Psoas muscle (tissue), 8 donors: ENCODE data around the gene CRB1. TPM values are rescaled to one million over a fixed set of nuclear protein-coding genes. Genes with fewer than 3 reads are reported as not detected.

Source experiments
- ATAC-seq, 4 donors: fragments of 200-7000 bp; cut with Tn5 transposase; one replicate each; pipeline ENCODE4 v1.9.1; 2020; ENCODE audit warnings: moderate library complexity in 3 of 4, mild to moderate bottlenecking in 2 of 4
- DNase-seq, 2 donors: peaks; one replicate each; pipeline ENCODE4 v3.0.0-alpha.2; 2020
- H3K27ac ChIP-seq: fragments of 200-600 bp; one replicate; pipeline ENCODE4 v1.8.0; 2022
- H3K27me3 ChIP-seq, 3 donors: fragments of 200-600 bp in 1 of 3; one replicate each; pipeline versions ENCODE4 v1.6.1 to v1.8.0; 2013 to 2022; ENCODE audit warnings: low read length in 2 of 3, mild to moderate bottlenecking in 2 of 3, moderate library complexity in 1 of 3; ENCODE audit not compliant: insufficient read depth in 3 of 3
- H3K36me3 ChIP-seq, 2 donors: fragments of 200-600 bp in 1 of 2; one replicate each; pipeline versions ENCODE4 v1.6.1 to v1.8.0; 2013 to 2022; ENCODE audit warnings: low read depth in 1 of 2, mild to moderate bottlenecking in 1 of 2, moderate library complexity in 1 of 2; ENCODE audit not compliant: insufficient read depth in 1 of 2
- H3K4me1 ChIP-seq: fragments of 200-600 bp; one replicate; pipeline ENCODE4 v1.8.0; 2022
- H3K4me3 ChIP-seq: fragments of 200-600 bp; one replicate; pipeline ENCODE4 v1.8.0; 2022; ENCODE audit warnings: mild to moderate bottlenecking
- H3K9me3 ChIP-seq: fragments of 200-600 bp; one replicate; pipeline ENCODE4 v1.8.0; 2022
- CTCF ChIP-seq: fragments of 200-600 bp; IDR thresholded peaks from one replicate; pipeline ENCODE4 v1.8.0; 2022; ENCODE audit warnings: antibody characterized with exemption
- WGBS, 3 donors: extraction: QIAGEN DNeasy Blood & Tissue Kit; methylation state at CpG; one replicate each; pipeline versions ENCODE4 v1.1.6 to v1.1.7; 2013; 5-methylcytosine and 5-hydroxymethylcytosine counted together
- intact Hi-C, 2 donors: fragments of 100-400 bp; cut with DNase I; formaldehyde crosslinking; loops; one replicate each; pipeline versions ENCODE4 v1.11.0 to v1.14.2; 2022
- polyA plus RNA-seq, 3 donors: library from polyadenylated mRNA; stranded (reverse); fragments of 200-250 nt; gene quantifications; one replicate each; pipeline ENCODE4 v1.2.3, GENCODE V29; 2013
- total RNA-seq, 4 donors: library from RNA; stranded (reverse); fragmentation: NEBNext Ultra II Directional in 2 of 4; extraction: Animal tissue kit (Norgen Biotek cat#: 25700) in 2 of 4; gene quantifications; one replicate each; pipeline versions ENCODE4 v1.2.1 to v1.2.4, GENCODE V29; 2021 to 2023
- donor health status: healthy with polysubstance abuse.
- donor health status: DM: no; HTN: no; CAD: no; lungs with moderate emphysema.
- donor health status: Bipolar disorder and iron deficiency.
- donor health status: healthy.
- donor health status: DM: yes; HTN: yes; CAD: no.
- donor health status: DM: no; HTN: no; CAD: no.
- donor health status: DM: no; HTN: no; CAD: no.
- donor health status: DM: yes; HTN: yes; CAD: no.

CRB1 gene
- total and polyA plus RNA-seq, 7 donors, result 0.06 to 1.3 (median 0.77) TPM

- DNase-seq (no peak), ATAC-seq (no peak)
- no peaks in the 10 kb centered on the region for H3K36me3 ChIP-seq
- WGBS, 3 donors, result 74 to 80% (median 79%) methylated on average over 5 of the region's 5 CpGs
- no peaks in the 10 kb centered on the region for H3K9me3 ChIP-seq
- intact Hi-C loops, result no loop called here
- no peak overlapping the region for H3K4me3 ChIP-seq
- H3K27ac ChIP-seq, result no peak overlapping the region
- TF ChIP-seq CTCF, result no peak
- H3K4me1 ChIP-seq, result no peaks in the 10 kb centered on the region
- no peaks in the 10 kb centered on the region for H3K27me3 ChIP-seq
Observed at GRCh38 chr1:197312163-197312562, 44.1 kb downstream of the CRB1 start.

- DNase-seq, result no peak
- intact Hi-C loops, result no loop called here
- ATAC-seq, result no peak
- Histone ChIP-seq H3K4me3 (no peak overlapping the region), H3K9me3 (no peaks in the 10 kb centered on the region), H3K27me3 (no peaks in the 10 kb centered on the region), H3K27ac (no peak overlapping the region), H3K4me1 (no peaks in the 10 kb centered on the region), H3K36me3 (no peaks in the 10 kb centered on the region)
- TF ChIP-seq CTCF, result no peak
- WGBS, 3 donors, result 69 to 73% (median 73%) methylated on average over 5 of the region's 5 CpGs
Observed at GRCh38 chr1:197313713-197314112, 45.7 kb downstream of the CRB1 start.

- TF ChIP-seq CTCF, result no peak
- H3K27me3 ChIP-seq, result no peaks in the 10 kb centered on the region
- H3K27ac ChIP-seq, result no peak overlapping the region
- no peaks in the 10 kb centered on the region for H3K4me1 ChIP-seq
- H3K4me3 ChIP-seq, result no peak overlapping the region
- H3K9me3 ChIP-seq, result no peaks in the 10 kb centered on the region
- no peak for ATAC-seq
- no peak for DNase-seq
- no peaks in the 10 kb centered on the region for H3K36me3 ChIP-seq
- intact Hi-C loops, result no loop called here
Observed at GRCh38 chr1:197314682-197315081, 46.6 kb downstream of the CRB1 start.

- H3K9me3 ChIP-seq, result no peaks in the 10 kb centered on the region
- DNase-seq (no peak), ATAC-seq (no peak)
- no peaks in the 10 kb centered on the region for H3K27me3 ChIP-seq
- 71 to 74% (median 73%) methylated on average over 2 of the region's 2 CpGs for WGBS, 3 donors
- intact Hi-C loops, result loop anchor here in 1 of 2 donors (5.0 kb wide), 1 partner anchor 38 kb away; no protein-coding TSS in a partner anchor
- H3K4me3 ChIP-seq, result no peak overlapping the region
- no peak for TF ChIP-seq CTCF
- no peak overlapping the region for H3K27ac ChIP-seq
- H3K4me1 ChIP-seq, result no peaks in the 10 kb centered on the region
- H3K36me3 ChIP-seq, result no peaks in the 10 kb centered on the region
Observed at GRCh38 chr1:197319631-197320030, 51.6 kb downstream of the CRB1 start.

GRCh38 chr1:197320991-197321531 lies 53.0 kb downstream of the CRB1 start:
- 24 to 45% (median 33%) methylated on average over 2 of the region's 2 CpGs for WGBS, 3 donors
- ATAC-seq, result no peak
- intact Hi-C loops, result loop anchor here in 1 of 2 donors (5.0 kb wide), 1 partner anchor 36 kb away; no protein-coding TSS in a partner anchor

More at GRCh38 chr1:197320991-197321531, 53.0 kb downstream of the CRB1 start:
- Histone ChIP-seq H3K9me3 (no peaks in the 10 kb centered on the region), H3K4me3 (no peak overlapping the region), H3K36me3 (no peaks in the 10 kb centered on the region), H3K27me3 (no peaks in the 10 kb centered on the region), H3K27ac (no peak overlapping the region), H3K4me1 (no peaks in the 10 kb centered on the region)
- no peak for DNase-seq
- TF ChIP-seq CTCF, result no peak
